H1 (cell line): ENCODE measurements around the gene SOX6. TPM values are rescaled to one million over a fixed set of nuclear protein-coding genes. Genes with fewer than 3 reads are reported as not detected.

Experiments
- CTCF ChIA-PET: fragments of 300-600 bp; sonication (Branson Sonifier 250); formaldehyde crosslinking; loops from one replicate; lab custom pipeline; 2021; ENCODE audit not compliant: partially characterized antibody; lab: Charles Lee
- POLR2A ChIA-PET: fragments of 300-600 bp; sonication (Branson Sonifier 250); formaldehyde crosslinking; loops from one replicate; lab custom pipeline; 2021; ENCODE audit warnings: inconsistent platforms; ENCODE audit not compliant: partially characterized antibody; lab: Charles Lee
- DNase-seq, 2 experiments: peaks; one replicate each; pipeline versions ENCODE4 v3.0.0 to v3.0.0-alpha.2; 2010 to 2022; ENCODE audit warnings: low spot score in 2 of 2, low read depth in 1 of 2, mixed read lengths in 1 of 2
- FAIRE-seq: peaks from 2 replicates; lab custom pipeline; 2011; peaks lifted over from hg19 to GRCh38; lab: Jason Lieb, UNC
- H2AFZ ChIP-seq: 2 replicates; pipeline ENCODE4 v1.8.1; 2012; ENCODE audit warnings: low read length, inconsistent platforms
- H2AK5ac ChIP-seq: 2 replicates; pipeline ENCODE4 v1.6.1; 2013; ENCODE audit warnings: low read depth, low read length
- H2BK120ac ChIP-seq: replicated peaks from 2 replicates; pipeline ENCODE3; 2013; ENCODE audit warnings: low read depth, low read length, inconsistent platforms
- H2BK12ac ChIP-seq: 2 replicates; pipeline ENCODE4 v1.6.1; 2013; ENCODE audit warnings: low read depth, low read length
- H2BK15ac ChIP-seq: 2 replicates; pipeline ENCODE4 v1.6.1; 2013; ENCODE audit warnings: low read length
- H2BK20ac ChIP-seq: 2 replicates; pipeline ENCODE4 v1.6.1; 2013; ENCODE audit warnings: low read length
- H2BK5ac ChIP-seq: 2 replicates; pipeline ENCODE4 v1.6.1; 2013; ENCODE audit warnings: low read depth, low read length
- H3K14ac ChIP-seq: 2 replicates; pipeline ENCODE4 v1.6.1; 2013; ENCODE audit warnings: inconsistent platforms; ENCODE audit not compliant: insufficient read length
- H3K18ac ChIP-seq: 2 replicates; pipeline ENCODE4 v1.6.1; 2013; ENCODE audit warnings: low read length; ENCODE audit errors: extremely low read depth
- H3K23ac ChIP-seq: 2 replicates; pipeline ENCODE4 v1.6.1; 2013; ENCODE audit warnings: inconsistent platforms; ENCODE audit not compliant: insufficient read length
- H3K23me2 ChIP-seq: 2 replicates; pipeline ENCODE4 v1.6.1; 2013; ENCODE audit warnings: low read depth, low read length
- H3K27ac ChIP-seq: 2 replicates; pipeline ENCODE4 v1.6.1; 2011; ENCODE audit warnings: low read depth, low read length, inconsistent platforms
- H3K27me3 ChIP-seq, 4 experiments: replicated peaks in 1 of 4; 1 replicate in 1 of 4; 2 replicates in 3 of 4; pipeline versions ENCODE4 v1.6.1 to v1.8.1; 2011 to 2013; ENCODE audit warnings: low read length in 3 of 4, mild to moderate bottlenecking in 3 of 4, inconsistent platforms in 2 of 4, mixed read lengths in 2 of 4, moderate library complexity in 1 of 4; ENCODE audit not compliant: control insufficient read depth in 3 of 4, insufficient read depth in 3 of 4; ENCODE audit errors: extremely low read depth in 1 of 4
- H3K36me3 ChIP-seq, 4 experiments: 2 replicates each; pipeline versions ENCODE4 v1.6.1 to v1.8.1; 2011 to 2013; ENCODE audit warnings: mild to moderate bottlenecking in 4 of 4, low read length in 3 of 4, moderate library complexity in 2 of 4, control low read depth in 1 of 4, inconsistent platforms in 1 of 4; ENCODE audit not compliant: insufficient read depth in 4 of 4, control insufficient read depth in 2 of 4
- H3K4ac ChIP-seq: replicated peaks from 2 replicates; pipeline ENCODE3; 2013; ENCODE audit warnings: low read length, low read depth, mixed read lengths, inconsistent platforms; ENCODE audit not compliant: insufficient read length
- H3K4me1 ChIP-seq, 4 experiments: replicated peaks in 1 of 4; 1 replicate in 1 of 4; 2 replicates in 3 of 4; pipeline versions ENCODE4 v1.6.1 to v1.8.1; 2011 to 2013; ENCODE audit warnings: low read length in 3 of 4, inconsistent platforms in 2 of 4, mixed read lengths in 1 of 4; ENCODE audit not compliant: insufficient read depth in 4 of 4, control insufficient read depth in 3 of 4
- H3K4me2 ChIP-seq, 2 experiments: 2 replicates each; pipeline versions ENCODE4 v1.6.1 to v1.8.1; 2011 to 2013; ENCODE audit warnings: low read depth in 2 of 2, low read length in 2 of 2, control low read depth in 1 of 2, inconsistent platforms in 1 of 2, mild to moderate bottlenecking in 1 of 2; ENCODE audit not compliant: insufficient read depth in 1 of 2
- H3K4me3 ChIP-seq, 4 experiments: fragments of 200-600, 300-600 bp in 1 of 4; sonication (generic), shearing (Covaris generic), sonication (Bioruptor Twin) in 1 of 4; 2 replicates each; pipeline versions ENCODE4 v1.5.1 to v1.8.1; 2011 to 2016; ENCODE audit warnings: low read length in 4 of 4, low read depth in 3 of 4, control low read depth in 2 of 4, inconsistent platforms in 2 of 4, mild to moderate bottlenecking in 2 of 4, mixed read lengths in 1 of 4, moderate library complexity in 1 of 4; ENCODE audit not compliant: insufficient read depth in 2 of 4; ENCODE audit errors: extremely low read depth in 1 of 4
- H3K56ac ChIP-seq: replicated peaks from 2 replicates; pipeline ENCODE3; 2013; ENCODE audit warnings: low read depth, mild to moderate bottlenecking, mixed read lengths, low read length, inconsistent platforms; ENCODE audit not compliant: insufficient read length
- H3K79me1 ChIP-seq: 2 replicates; pipeline ENCODE4 v1.6.1; 2013; ENCODE audit warnings: low read depth, low read length, control low read depth
- H3K79me2 ChIP-seq, 2 experiments: 2 replicates each; pipeline versions ENCODE4 v1.6.1 to v1.8.1; 2012 to 2013; ENCODE audit warnings: low read length in 2 of 2, mild to moderate bottlenecking in 2 of 2, inconsistent platforms in 1 of 2; ENCODE audit not compliant: insufficient read depth in 2 of 2, control insufficient read depth in 1 of 2
- H3K9ac ChIP-seq, 4 experiments: replicated peaks in 1 of 4; 1 replicate in 1 of 4; 2 replicates in 3 of 4; pipeline versions ENCODE4 v1.6.1 to v1.8.1; 2011 to 2013; ENCODE audit warnings: low read depth in 3 of 4, low read length in 3 of 4, control low read depth in 2 of 4, mild to moderate bottlenecking in 2 of 4, moderate library complexity in 2 of 4, inconsistent platforms in 1 of 4; ENCODE audit errors: extremely low read depth in 1 of 4
- H3K9me3 ChIP-seq, 2 experiments: 2 replicates each; pipeline versions ENCODE4 v1.6.1 to v1.8.1; 2012 to 2013; ENCODE audit warnings: mild to moderate bottlenecking in 2 of 2, moderate library complexity in 2 of 2, control low read depth in 1 of 2, inconsistent platforms in 1 of 2, low read depth in 1 of 2, low read length in 1 of 2, mixed read lengths in 1 of 2; ENCODE audit not compliant: insufficient read depth in 2 of 2
- H4K20me1 ChIP-seq, 2 experiments: replicated peaks in 1 of 2; 2 replicates each; pipeline versions ENCODE3 to v1.8.1; 2011 to 2013; ENCODE audit warnings: inconsistent platforms in 2 of 2, low read length in 2 of 2, mild to moderate bottlenecking in 1 of 2; ENCODE audit not compliant: insufficient read depth in 2 of 2, control insufficient read depth in 1 of 2
- H4K5ac ChIP-seq: 2 replicates; pipeline ENCODE4 v1.6.1; 2013; ENCODE audit warnings: low read length, low read depth, mixed read lengths, inconsistent platforms; ENCODE audit not compliant: insufficient read length
- H4K8ac ChIP-seq: 2 replicates; pipeline ENCODE4 v1.8.0; 2013; ENCODE audit warnings: mild to moderate bottlenecking, moderate library complexity, low read length, inconsistent platforms; ENCODE audit not compliant: insufficient read depth; ENCODE audit errors: extremely low read depth
- H4K91ac ChIP-seq: replicated peaks from 2 replicates; pipeline ENCODE3; 2013; ENCODE audit warnings: low read length, mixed read lengths, inconsistent platforms; ENCODE audit not compliant: insufficient read length
- WGBS, 2 experiments: shearing (Covaris generic) in 1 of 2; methylation state at CpG; one replicate each; pipeline versions ENCODE4 v1.1.6 to v1.1.7; 2013 to 2015; ENCODE audit warnings: low lambda C conversion rate in 2 of 2, mixed read lengths in 2 of 2, inconsistent platforms in 1 of 2, low coverage in 1 of 2, missing lambda C conversion rate in 1 of 2; ENCODE audit not compliant: insufficient replicate concordance in 2 of 2, insufficient coverage in 1 of 2, insufficient read length in 1 of 2; ENCODE audit errors: extremely low coverage in 1 of 2, missing lambda C conversion rate in 1 of 2; 5-methylcytosine and 5-hydroxymethylcytosine counted together
- polyA plus RNA-seq, 7 experiments: library from polyadenylated mRNA; depleted of rRNA in 3 of 7; stranded (reverse) in 5 of 7; unstranded in 2 of 7; fragments of >200 nt in 5 of 7; fragments of 200-250 nt in 2 of 7; gene quantifications; 1 replicate in 5 of 7; 2 replicates in 1 of 7; 4 replicates in 1 of 7; pipeline versions ENCODE4 v1.2.1 to v1.2.3, GENCODE V29; 2011 to 2013; ENCODE audit warnings: missing spikeins in 2 of 7, mixed read lengths in 2 of 7
- total RNA-seq: library from RNA; stranded (reverse); fragmentation: NEBNext Ultra II Directional; extraction: Animal tissue kit (Norgen Biotek cat#: 25700); gene quantifications from 2 replicates; pipeline ENCODE4 v1.2.1, GENCODE V29; 2021

SOX6 gene
- total and polyA plus RNA-seq, 2 of the 8 experiments (the other 6 are each of a cell fraction or from before 2014, with no cell fraction given), result 0.09 TPM; not detected in 1

- no peaks in the 10 kb centered on the region for H3K4me1 ChIP-seq
- H3K9me3 ChIP-seq, result no peaks in the 10 kb centered on the region
- H2BK120ac ChIP-seq, result no peak overlapping the region
- no peak overlapping the region for H2BK20ac ChIP-seq
- H3K27me3 ChIP-seq, result no peaks in the 10 kb centered on the region
- 93% methylated on average over 5 of the region's 5 CpGs; no CpG with 5 or more reads in 1 of the 2 experiments for WGBS, 2 experiments
- no peaks in the 10 kb centered on the region for H3K23me2 ChIP-seq
- no peaks in the 10 kb centered on the region for H3K79me1 ChIP-seq
- H3K79me2 ChIP-seq, result no peaks in the 10 kb centered on the region
- no peak overlapping the region for H3K56ac ChIP-seq
- no peak overlapping the region for H3K9ac ChIP-seq
- peaks cover 0 to 2% of the 10 kb centered on the region in 2 experiments for H4K20me1 ChIP-seq
- no peak overlapping the region for H4K8ac ChIP-seq
- H3K4me3 ChIP-seq, result no peak overlapping the region
- no peak for FAIRE-seq
- H3K27ac ChIP-seq, result no peak overlapping the region
- H4K91ac ChIP-seq, result no peak overlapping the region
- no peak overlapping the region for H4K5ac ChIP-seq
- H3K14ac ChIP-seq, result no peak overlapping the region
- no peak overlapping the region for H2AFZ ChIP-seq
- H3K18ac ChIP-seq, result no peak overlapping the region
- no peak overlapping the region for H2BK15ac ChIP-seq
- H2BK12ac ChIP-seq, result no peak overlapping the region
- no peak overlapping the region for H3K4me2 ChIP-seq
- H3K4ac ChIP-seq, result no peak overlapping the region
- no peak overlapping the region for H3K23ac ChIP-seq
- ChIA-PET CTCF (interaction anchor here (0.8 to 1.7 kb wide), 3 partner anchors 40 to 74 kb away, joined by 3 read pairs; no protein-coding TSS in a partner anchor), POLR2A (no interaction called here)
- H2BK5ac ChIP-seq, result no peak overlapping the region
- no peaks in the 10 kb centered on the region for H3K36me3 ChIP-seq
- no peak for DNase-seq
- no peak overlapping the region for H2AK5ac ChIP-seq
These were observed 274.8 kb downstream of the SOX6 start for GRCh38 chr11:16081382-16082094.
